Suprapubic skin (tissue), 4 donors: ENCODE results near the gene BIRC2.
"Not testable (repeated sequence)": the region's sequence is repeated elsewhere in the genome, so short reads cannot be mapped to it uniquely, and the experiment has no call there.

Experiments used
- CTCF ChIP-seq, 2 donors: fragments of 200-600 bp in 1 of 2; fragments of 450-650 bp in 1 of 2; sonication (generic) in 1 of 2; IDR thresholded peaks; one replicate each; pipeline ENCODE4 v1.5.1; 2016 to 2019; ENCODE audit warnings: antibody characterized with exemption in 2 of 2, mild to moderate bottlenecking in 1 of 2, moderate library complexity in 1 of 2
- EP300 ChIP-seq: sonication (generic); formaldehyde crosslinking; IDR thresholded peaks from one replicate; pipeline ENCODE4 v1.6.1; 2017; ENCODE audit warnings: antibody characterized with exemption
- POLR2A ChIP-seq, 2 donors: fragments of 450-650 bp; IDR thresholded peaks; one replicate each; pipeline ENCODE4 v1.6.1; 2017; ENCODE audit warnings: antibody characterized with exemption in 2 of 2, mild to moderate bottlenecking in 2 of 2, moderate library complexity in 2 of 2
- POLR2AphosphoS5 ChIP-seq, 3 donors: sonication (generic); formaldehyde crosslinking; IDR thresholded peaks; one replicate each; pipeline ENCODE4 v1.6.1; 2017; ENCODE audit warnings: antibody characterized with exemption in 3 of 3

DNA sequence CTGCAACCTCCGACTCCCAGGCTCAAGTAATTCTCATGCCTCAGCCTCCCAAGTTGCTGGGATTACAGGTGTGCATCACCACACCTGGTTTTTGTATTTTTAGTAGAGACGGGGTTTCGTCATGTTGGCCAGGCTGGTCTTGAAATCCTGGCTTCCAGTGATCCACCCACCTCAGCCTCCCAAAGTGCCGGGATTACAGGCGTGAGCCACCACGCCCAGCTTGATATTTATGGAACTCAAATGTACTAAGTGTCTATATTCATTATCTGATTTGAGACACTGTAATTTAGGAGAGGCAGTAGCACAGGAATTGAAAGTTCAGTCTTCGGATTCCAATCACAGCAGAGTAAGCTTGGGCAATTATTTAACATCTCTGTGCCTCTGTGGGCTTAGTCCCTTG lies 5.7 kb upstream of the BIRC2 start:
- not testable (repeated sequence) for TF ChIP-seq CTCF (IDR thresholded peaks at IDR 0.05); POLR2AphosphoS5 (IDR thresholded peaks at IDR 0.05); POLR2A (IDR thresholded peaks at IDR 0.05); EP300
